Inferior parietal cortex (tissue), 1 donor: ENCODE data around the gene FLCN.
"Not testable (repeated sequence)": the region's sequence is repeated elsewhere in the genome, so short reads cannot be mapped to it uniquely, and the experiment has no call there.

Source experiments
- DNase-seq: peaks from one replicate; pipeline ENCODE4 v3.0.0-alpha.2; 2016; ENCODE audit errors: extremely low spot score

The FLCN gene

DNA sequence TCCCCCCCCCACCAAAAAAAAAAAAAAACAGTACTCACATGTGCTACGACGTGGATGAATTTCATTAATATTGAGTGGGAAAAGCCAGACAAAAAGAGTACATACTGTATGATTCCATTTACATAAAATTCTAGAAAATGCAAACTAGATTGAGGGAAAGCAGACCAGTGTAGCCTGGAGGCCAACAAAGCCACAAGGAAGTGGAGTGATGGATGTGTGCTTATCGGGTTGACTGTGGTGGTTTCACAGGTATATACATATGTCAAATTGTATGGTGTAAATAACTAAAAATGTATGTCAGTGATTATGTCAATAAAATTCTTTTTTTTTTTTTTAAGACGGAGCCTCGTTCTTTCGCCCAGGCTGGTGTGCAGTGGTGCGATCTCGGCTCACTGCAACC is 29.0 kb downstream of the FLCN start:
- DNase-seq, result no peak

DNA sequence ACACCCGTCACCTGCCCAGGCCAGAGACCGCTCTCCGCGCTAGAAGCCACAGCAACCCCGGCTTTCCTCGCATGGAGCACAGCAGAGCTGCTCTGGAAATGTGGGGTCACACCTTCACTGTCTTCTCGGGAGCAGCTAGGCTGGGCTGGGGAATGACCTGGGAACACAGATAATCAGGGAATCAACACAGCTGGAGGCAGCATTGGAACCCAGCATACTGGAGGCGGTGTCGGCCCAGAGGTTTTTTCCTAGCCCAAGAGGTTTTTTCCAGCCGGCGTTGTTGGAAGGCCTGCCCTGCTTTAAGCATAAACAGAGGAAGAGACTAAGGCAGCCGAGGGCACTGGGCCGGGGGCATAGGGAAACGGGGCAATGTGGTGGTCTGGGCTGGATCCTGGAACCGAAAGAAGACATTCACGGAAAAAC is 30.0 kb downstream of the FLCN start:
- no peak for DNase-seq

DNA sequence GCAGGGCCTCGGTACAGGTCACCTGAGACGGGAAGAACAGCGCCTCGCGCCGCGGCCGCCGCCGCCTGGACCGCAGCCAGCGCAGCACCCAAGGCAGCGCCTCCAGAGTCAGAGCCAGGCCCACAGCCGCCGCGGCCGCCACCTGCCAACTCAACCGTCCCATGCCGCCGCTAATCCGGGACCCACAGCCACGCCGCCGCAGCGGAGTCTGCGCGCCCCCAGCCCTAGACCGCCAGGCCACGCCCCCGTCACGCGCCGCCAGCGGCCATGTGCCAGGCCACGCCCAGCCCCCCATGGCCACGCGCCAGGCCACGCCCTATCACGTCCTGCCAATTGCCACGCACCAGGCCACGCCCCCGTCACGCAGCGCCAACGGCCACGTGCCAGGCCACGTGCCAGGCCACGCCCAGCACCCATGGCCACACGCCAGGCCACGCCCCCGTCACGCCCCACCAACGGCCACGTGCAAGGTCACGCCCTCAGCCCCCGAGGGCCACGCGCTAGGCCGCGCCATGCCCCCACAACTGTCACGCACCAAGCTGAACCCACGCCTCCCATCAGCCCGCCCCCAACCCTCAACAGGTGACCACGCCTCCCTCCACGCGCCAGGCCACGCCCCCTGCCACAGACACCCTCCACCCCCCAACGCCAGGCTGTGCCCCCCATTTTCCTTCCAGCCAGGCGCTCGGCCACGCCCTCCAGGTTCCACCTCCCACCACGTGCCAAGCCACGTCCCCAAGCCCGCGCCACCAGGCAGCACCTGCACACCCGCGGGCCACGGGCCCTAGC is 30.6 kb downstream of the FLCN start, which contains the start of gene PLD6:
PLD6 (minus strand) TSS at position 210 of the 789 bp plus-strand sequence; CDS start at position 163, 47 bp downstream.
- DNase-seq, result no peak

DNA sequence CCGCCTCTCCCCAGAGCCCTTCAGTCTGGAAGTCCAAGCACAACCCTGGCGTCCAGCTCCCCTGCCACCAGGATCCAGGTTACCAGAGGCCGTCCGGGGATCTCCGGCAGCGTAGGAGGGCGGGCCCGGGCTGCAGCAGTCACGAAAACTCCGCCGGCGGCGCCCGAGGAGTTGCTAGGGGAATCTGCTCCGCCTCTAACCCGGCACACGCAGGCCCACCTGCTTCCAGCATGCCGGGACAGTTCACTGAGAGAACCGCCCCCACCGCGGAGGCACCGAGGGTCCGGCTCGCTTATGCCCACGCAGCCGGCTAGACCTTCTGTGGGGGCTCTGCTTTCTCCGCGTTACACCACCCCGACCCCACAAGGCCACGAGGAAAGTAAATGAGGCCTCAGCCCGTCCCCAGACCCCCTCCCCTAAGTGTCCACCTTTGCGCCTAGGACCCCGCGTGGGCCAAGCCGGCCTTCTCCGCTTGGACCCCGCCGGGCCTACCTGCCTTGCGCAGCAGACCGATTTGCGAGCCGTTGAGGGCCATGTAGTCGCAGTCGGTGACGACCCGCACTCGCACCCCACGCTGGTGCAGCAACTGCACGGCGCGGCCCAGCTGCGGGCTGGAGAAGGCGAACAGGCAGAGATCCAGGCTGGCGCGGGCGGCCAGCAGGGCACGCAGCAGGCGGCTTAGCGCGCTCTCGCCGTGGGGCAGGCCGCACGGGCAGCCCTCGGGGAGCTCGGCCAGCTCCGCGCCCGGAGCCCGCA is 31.4 kb downstream of the FLCN start:
- DNase-seq, result no peak

DNA sequence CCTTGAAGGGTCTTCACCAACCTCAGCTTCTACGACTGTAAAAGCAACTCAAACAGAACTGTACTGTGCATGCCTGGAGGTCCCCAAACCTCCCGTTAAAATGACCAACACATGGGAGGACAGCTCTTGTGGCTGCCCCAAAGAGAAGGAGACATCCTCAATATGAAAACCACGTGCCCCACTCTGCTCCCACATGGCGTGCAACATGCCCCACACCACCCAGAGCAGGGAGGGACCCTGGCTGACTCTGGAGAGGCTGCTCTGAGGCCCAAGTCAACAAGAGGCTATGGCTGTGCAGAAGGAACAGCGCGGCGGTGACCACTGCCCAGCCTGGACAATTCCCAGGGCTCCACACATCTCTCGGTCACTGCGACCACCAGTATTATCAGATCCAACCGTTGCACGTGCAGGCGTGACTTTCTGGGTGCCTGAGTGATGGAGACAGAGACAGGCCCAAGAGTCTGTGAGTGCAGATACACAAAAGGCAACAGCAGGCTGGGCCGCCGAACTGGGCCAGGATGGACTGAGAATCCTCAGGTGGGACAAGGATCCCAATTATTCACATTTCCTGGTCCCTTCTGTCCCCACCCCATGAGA is 32.2 kb downstream of the FLCN start:
- no peak for DNase-seq

DNA sequence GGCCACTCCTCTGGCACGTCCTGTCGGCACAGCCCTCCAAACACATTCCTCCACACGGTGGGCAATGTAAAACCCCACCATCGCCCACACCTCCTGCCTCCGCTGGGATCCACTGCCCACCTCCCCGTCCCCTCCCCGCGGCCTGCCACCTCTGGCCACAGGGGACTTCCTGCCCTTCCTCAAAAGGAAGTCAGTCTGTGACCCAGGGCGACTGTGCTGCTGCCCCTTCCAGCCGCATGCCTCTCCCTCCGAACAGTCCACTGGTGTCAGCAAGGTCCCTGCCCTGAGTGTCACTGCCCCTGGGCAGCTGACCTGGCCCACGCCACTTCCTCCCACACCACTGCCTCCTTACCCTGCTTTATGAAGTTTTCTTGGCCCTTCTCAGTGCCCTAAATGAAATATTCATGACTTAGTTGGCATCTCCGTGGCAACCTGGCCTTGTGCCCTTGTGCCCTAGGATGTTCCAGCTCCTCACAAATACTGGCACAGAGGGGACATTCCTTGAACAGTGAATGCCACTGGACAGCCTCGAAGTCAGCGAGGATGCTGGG is 32.9 kb downstream of the FLCN start:
- DNase-seq, result no peak

DNA sequence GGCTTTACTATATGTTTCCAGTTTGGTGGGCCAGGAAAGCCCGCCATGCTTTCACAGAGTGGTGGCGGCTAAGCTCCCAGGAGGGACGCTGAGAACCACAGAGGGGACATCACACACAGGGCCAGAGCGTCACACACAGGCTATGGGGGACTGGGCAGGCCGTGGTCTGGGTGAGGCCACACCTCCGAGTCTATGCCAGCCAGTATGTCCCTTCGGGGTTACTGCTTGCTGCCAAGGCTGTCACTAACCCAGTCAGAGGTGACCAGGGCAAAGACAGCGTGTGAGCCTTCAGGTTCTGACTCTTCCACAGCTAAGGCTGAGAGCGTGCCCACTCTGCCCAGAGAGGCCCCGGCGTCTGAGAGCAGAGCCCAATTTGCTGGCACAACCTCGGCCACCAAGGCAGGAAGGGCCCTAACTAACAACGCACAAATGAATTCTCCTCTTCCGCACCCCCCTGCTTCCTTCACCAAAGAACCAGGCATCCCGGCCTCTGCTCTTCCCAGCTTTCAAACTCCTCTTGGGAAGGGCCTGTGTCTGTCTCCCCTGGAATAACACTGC is 33.7 kb downstream of the FLCN start:
- no peak for DNase-seq

DNA sequence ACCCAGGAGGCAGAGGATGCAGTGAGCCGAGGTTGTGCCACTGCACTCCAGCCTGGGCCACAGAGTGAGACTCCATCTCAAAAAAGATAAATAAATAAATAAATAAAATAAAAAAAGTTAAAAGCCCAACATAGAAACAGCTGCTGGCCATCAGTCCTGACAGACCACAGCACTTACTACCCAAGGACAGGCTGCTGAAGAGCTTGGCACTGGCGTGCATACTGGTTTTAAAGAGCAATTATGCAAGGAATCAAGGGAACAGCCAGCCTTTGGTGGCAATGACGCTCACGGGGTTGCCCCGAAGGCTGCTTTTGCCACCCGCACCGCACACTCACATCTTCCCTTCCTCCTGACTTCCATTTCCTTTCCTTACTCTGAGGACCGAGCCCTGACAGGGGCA is 35.1 kb downstream of the FLCN start:
- no peak for DNase-seq

DNA sequence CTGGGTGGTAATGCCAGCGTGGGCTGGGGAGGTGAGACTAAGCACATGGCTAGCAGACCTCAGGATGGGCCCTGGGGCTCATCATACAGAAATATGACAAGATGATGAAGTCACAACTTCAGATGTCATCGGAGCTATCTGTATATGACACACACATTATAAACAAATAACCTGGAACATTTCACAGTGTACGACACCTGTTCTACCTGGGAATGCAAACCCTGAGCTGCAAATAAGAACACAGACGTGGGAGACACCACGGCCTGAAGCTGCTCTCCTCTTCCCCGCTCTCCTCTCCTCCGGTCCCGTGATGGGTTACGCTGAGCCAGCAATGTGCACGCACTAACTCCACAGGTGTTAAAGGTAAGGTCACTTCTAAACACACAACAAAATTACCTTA is 35.7 kb downstream of the FLCN start:
- DNase-seq, result no peak

DNA sequence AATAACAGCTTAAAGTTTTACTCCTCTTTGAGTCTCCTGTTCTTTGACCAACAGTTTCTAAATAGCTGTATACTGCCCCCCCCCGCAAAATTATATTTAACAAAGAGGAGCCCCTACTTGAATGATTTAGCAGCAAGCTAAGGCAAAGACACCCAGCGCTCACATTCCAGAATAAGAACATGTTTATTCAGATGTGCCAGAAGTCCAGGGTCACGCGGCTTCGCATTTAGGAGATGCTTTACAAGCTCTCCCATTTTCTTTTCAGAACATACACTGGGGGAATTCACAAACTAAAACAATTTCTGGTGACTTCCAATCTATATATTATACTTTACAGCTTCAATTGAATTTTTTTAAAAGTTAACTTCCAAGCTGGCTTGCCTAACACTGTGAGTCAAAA is 36.1 kb downstream of the FLCN start:
- DNase-seq, result no peak

DNA sequence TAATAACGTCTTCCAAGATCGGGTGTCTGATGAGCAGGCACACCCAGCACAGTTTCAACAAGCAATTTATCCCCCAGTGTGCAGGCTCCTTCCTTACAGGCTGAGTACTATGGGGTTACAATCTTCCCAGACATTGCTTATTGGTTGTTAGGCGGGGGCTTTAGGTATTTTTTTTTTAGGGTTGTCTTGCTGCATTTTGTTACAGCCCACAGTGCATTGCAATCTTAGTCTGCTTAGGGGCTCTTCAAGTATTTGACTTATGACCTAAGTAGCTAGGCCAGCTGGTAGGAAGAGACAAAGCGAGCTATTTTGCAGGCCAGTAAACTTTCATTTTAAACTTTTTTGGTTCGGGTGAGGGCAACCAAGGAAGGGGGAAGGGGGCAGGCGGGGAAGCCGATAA is 36.7 kb downstream of the FLCN start:
- no peak for DNase-seq

DNA sequence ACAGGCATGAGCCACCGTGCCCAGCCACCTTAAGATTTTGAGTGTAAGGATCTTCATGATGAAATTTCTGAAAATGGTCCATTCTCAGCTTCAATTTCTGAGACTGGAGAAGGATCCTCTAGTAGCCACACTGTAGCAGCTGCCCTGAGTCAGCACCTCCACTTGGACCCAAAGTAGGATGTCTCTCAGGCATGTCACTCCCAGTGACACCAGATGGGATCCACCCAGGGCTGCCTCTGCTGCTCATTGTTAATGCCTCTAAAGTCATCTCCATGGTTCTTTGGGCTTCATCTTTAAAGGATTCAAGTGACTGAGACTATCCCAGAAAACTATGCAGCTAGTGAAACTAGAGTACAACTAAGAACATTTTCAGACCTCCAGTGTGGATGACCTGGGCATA is 38.7 kb downstream of the FLCN start:
- no peak for DNase-seq

DNA sequence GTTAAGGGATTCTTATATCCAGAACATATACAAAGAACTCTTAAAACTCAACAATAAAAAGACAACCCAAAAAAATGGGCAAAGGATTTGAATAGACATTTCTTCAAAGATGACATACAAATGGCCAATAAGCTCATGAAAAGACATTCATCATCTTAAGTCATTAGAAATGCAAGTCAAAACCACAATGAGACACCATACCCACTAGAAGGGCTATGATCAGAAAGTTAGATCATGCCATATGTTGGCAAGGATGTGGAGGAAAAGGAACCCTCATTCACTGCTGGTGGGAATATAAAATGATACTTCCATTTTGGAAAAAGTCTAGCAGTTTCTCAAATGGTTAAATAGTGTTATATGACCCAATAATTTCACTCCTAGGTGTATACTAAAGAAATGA is 40.2 kb downstream of the FLCN start:
- no peak for DNase-seq

DNA sequence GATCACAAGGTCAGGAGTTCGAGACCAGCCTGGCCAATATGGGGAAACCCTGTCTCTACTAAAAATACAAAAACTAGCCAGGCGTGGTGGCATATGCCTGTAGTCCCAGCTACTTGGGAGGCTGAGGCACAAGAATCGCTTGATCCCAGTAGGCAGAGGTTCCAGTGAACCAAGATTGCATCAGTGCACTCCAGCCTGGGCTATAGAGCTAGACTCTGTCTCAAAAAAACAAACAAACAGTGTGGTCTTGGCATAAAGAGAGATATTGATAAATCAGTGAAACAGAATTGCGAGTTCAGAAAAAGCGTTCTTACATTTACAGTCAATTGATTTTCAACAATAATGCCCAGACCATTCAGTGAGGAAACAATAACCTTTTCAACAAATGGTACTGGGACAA is 41.5 kb downstream of the FLCN start:
- DNase-seq, result not testable (repeated sequence)

DNA sequence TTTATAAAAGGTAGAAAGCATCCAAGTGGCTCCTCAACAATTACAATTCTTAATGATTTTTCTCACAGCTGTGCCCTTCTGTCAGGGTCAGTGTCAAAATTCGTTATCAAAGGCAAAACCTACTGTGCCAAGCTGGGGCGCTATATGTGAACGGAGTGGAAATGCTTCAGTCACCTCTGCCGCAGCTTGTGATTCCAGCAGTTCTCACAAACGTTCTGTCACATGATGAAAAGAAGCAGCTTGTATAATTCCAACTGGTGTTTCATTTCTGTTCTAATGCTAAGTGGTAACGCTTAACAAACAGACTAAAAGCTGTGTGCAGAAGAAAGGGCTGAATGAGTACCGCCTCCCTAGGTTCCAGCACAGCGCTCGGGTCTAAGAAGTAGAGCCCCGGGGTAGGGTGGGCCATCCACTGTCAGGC is 45.0 kb downstream of the FLCN start:
- no peak for DNase-seq

DNA sequence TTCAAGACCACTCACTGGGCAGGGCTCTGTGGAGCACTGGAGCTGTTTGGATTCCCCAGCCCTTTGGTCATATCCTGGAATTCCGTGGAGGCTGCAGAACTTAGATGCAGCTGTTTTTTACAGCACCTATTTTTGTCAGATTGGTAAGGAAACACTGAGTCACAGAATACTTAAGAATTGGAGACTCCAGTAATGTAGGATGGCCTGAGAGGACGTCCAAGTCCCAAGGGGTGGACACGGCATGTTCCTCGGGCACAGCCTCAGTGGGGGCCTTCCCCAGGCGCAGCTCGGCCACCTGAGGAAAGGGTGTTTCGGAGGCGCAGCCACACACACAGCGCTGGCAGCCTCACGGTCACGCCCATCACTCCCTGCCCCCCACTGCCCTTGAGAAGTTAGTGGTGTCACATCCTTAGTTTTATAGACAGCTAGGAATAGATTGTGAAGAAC is 45.6 kb downstream of the FLCN start:
- DNase-seq, result no peak

DNA sequence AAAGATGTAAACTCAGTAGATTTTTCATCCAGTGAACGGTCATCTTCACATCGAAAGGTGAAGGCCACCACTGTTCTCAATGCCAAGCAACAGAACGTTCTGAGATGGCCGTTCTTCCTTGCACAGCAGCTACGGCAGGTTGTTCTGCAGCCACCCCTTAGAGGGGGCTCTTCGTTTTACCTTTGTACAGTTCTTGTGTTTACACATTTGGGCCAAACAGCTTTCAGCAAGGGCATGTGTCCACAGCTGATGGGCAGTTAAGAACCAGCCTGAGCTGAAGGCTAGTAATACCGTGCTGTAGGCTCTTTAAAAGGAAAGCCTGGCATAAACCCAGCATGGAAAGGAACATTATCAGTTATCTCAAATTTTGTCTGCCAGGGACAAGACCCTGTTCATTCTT is 46.8 kb downstream of the FLCN start:
- DNase-seq, result no peak

DNA sequence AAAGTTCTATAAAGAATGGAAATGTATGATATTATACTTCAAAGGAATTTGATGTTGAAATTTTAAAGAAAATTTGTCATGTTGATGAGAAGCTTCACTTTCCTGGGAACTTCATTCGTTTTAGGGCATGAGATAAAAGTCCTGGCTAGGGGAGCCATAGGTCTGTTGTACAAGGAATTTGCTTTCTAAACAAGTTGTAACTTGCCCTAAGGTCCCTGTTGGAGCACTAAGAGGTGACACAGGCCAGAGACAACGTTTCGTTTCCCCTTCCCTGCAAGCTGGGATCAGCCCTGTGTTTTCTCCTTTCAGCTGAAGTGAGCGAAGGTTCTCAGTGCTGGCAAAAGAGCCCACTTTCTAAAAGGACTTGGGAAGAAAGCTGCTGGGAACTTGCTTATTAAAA is 47.4 kb downstream of the FLCN start:
- DNase-seq, result no peak

DNA sequence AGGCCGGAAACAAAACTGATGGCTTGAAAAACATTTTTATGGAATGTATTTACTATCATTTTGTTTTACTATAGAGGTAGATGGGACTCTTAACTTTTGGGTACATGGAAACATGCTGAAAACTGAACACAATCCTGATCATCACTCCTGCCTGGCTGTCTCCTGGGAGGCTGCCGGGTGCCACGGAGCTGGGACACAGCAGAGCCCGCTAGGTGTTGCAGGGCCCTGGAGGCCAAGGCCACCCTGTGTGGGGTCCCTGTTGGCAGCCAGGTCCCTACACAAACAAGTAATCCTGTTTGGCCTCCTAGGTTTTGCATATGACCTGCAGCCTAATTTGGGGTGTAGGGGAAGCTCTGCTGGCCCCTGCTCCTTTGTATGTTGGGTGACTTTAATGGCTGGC is 48.4 kb downstream of the FLCN start:
- no peak for DNase-seq

DNA sequence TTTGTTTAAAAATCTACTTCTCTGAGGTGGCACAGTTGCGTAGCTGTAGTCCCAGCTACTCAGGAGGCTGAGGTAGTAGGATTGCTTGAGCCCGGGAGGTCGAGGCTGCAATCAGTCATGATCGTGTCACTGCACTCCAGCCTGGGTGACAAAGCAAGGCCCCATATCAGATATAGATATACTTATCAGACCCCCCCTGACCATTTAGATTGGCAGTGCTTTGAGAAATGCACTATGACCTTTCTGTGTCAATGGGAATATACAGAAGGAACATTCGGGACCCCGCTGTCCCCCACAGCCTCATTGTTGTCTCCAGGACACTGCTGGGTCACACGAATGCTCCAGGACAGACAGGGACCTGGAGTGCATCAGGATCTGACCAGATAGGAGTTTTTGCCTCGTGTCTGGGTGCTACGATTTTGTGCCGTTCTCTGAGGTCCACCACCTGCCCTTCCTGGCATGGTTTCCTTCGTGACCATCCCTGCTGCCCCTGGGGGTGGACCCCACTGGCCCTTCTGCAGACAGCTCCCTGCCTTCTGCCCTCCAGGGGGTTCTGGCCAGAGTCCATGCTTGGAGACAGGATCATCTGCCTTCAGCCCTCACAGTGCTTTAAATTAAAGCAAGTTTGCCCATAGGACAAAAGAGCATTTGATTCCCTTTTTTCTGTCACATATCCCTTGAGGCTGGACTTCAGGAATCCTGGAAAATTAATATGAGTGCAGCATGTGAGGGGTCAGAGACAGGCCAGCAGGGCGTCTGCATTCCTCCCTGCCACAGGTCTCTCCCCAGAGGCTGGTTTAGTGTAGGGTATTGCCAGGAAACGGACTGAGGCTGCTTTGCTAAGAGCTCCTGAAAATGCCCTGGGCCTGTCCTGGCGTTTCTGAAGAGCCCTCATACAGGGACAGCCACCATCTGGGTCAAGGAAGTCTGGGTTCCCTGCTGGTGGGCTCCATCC is 50.1 kb downstream of the FLCN start:
- no peak for DNase-seq

DNA sequence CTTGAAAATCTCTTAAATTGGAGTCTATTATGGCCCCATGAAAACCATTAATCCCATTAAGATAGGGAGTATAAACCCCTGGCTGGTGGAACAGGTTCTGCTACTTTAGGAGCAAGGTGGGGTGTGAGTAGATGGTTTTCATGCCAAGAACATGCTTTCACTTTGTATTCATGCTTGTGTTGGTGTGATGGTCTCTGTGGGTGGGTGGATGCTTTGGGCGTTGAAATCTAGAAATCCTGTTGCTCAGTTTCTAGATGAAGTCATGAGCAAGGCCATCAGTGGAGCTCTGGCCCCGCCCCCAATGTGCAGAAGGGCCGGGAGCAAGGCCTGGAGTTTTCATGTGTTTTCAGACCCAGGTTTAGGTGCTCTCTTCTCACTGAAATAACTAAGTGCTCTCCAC is 50.9 kb downstream of the FLCN start:
- no peak for DNase-seq
